HCT116 (cell line): ENCODE measurements around the gene SND1.

ENCODE experiments used
- CEBPB ChIP-seq: IDR thresholded peaks from 2 replicates; pipeline ENCODE4 v1.6.1; 2012; ENCODE audit warnings: low read depth
- EZH2 ChIP-seq: fragments of 200-600 bp; sonication (generic); IDR thresholded peaks from 2 replicates; pipeline ENCODE4 v1.6.1; 2017; ENCODE audit warnings: antibody characterized with exemption, mixed run types
- EZH2phosphoT487 ChIP-seq: fragments of 200-600 bp; IDR thresholded peaks from 2 replicates; pipeline ENCODE4 v1.6.1; 2018; ENCODE audit warnings: antibody characterized with exemption, borderline replicate concordance
- POLR2A ChIP-seq: IDR thresholded peaks from 2 replicates; pipeline ENCODE4 v1.7.0; 2011; ENCODE audit warnings: borderline replicate concordance; ENCODE audit not compliant: insufficient read depth, insufficient read length; ENCODE audit errors: extremely low read depth
- POLR2AphosphoS5 ChIP-seq: IDR thresholded peaks from 2 replicates; pipeline ENCODE4 v1.6.1; 2011; ENCODE audit warnings: mild to moderate bottlenecking, low read depth, low read length, moderate library complexity
- RAD21 ChIP-seq: IDR thresholded peaks from 2 replicates; pipeline ENCODE4 v1.6.1; 2012; ENCODE audit warnings: low read depth, mild to moderate bottlenecking
- SIN3A ChIP-seq: IDR thresholded peaks from 2 replicates; pipeline ENCODE4 v1.6.1; 2012; ENCODE audit warnings: low read depth
- SP1 ChIP-seq: IDR thresholded peaks from 2 replicates; pipeline ENCODE4 v1.6.1; 2012; ENCODE audit warnings: low read depth
- TCF7L2 ChIP-seq: IDR thresholded peaks from 2 replicates; pipeline ENCODE4 v1.7.0; 2011; ENCODE audit warnings: borderline replicate concordance, inconsistent platforms; ENCODE audit not compliant: insufficient read depth, insufficient read length; ENCODE audit errors: extremely low read depth
- YY1 ChIP-seq: IDR thresholded peaks from 2 replicates; pipeline ENCODE4 v1.6.1; 2011; ENCODE audit warnings: low read length, low read depth, moderate library complexity, mild to moderate bottlenecking; ENCODE audit not compliant: insufficient replicate concordance; ENCODE audit errors: extremely low read depth
- TF ChIP-seq, protein P1 (sequence below), 3 experiments: fragments of 200-600 bp in 1 of 3; sonication (generic) in 1 of 3; IDR thresholded peaks in 2 of 3; conservative IDR thresholded peaks in 1 of 3; 2 replicates each; pipeline ENCODE4 v1.5.1; 2012 to 2017; ENCODE audit warnings: low read depth in 2 of 3, low read length in 2 of 3, antibody characterized with exemption in 1 of 3, borderline replicate concordance in 1 of 3, control low read depth in 1 of 3, mild to moderate bottlenecking in 1 of 3, mixed read lengths in 1 of 3, mixed run types in 1 of 3, moderate library complexity in 1 of 3; ENCODE audit not compliant: insufficient read depth in 1 of 3
- TF ChIP-seq, protein P2 (sequence below): IDR thresholded peaks from 2 replicates; pipeline ENCODE4 v1.6.1; 2011; ENCODE audit warnings: mild to moderate bottlenecking, low read length, moderate library complexity; ENCODE audit not compliant: insufficient replicate concordance; ENCODE audit errors: extremely low read depth
- TF ChIP-seq, protein P3 (sequence below): IDR thresholded peaks from 2 replicates; pipeline ENCODE4 v1.6.1; 2012
- TF ChIP-seq, protein P4 (sequence below): IDR thresholded peaks from 2 replicates; pipeline ENCODE4 v1.6.1; 2012; ENCODE audit warnings: low read depth

DNA sequence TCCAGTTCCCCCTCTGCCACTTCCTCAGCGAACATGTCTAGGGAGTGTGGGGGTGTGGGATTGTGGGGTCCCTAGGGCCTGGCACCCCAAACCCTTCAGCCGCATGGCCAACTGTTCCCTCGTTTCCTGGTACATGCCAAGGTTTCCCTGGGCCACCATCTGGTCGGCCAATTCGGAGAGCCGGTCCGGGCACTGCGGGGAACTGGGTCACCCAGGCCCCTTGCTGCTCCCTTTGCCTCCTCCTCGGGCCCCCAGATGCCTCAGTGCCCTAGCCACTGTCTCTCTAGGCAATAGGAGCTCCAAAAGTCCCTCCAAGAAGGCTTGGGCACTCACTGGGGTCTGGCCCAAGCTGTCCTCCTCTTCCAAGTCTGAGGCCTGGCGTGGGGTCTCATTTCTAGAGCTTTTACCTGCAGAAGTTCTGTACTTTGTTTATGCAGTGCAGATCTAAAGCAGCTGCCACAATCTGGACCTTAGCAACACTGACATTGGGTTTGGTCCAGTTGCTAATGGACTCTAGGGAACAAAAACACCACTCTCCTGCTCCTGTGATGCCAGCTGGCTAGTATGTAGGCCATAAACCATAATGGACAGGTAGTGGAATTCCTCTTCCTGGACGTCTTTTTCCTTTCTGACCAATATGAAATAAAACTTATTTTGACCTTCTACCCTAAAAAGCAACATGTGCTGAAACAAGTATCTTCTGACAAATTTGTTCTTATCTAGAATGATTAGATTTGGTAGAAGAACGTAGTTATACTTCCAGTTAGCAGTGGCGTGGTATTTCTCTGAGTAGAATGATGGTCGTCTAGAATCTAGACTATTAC lies 206.3 kb downstream of the SND1 start:
- TF ChIP-seq POLR2AphosphoS5 (no peak), EZH2 (no peak), EZH2phosphoT487 (no peak), RAD21 (no peak), SP1 (no peak), TCF7L2 (no peak), YY1 (no peak), POLR2A (no peak), SIN3A (no peak), CEBPB (no peak)
- TF ChIP-seq, protein P1, sequence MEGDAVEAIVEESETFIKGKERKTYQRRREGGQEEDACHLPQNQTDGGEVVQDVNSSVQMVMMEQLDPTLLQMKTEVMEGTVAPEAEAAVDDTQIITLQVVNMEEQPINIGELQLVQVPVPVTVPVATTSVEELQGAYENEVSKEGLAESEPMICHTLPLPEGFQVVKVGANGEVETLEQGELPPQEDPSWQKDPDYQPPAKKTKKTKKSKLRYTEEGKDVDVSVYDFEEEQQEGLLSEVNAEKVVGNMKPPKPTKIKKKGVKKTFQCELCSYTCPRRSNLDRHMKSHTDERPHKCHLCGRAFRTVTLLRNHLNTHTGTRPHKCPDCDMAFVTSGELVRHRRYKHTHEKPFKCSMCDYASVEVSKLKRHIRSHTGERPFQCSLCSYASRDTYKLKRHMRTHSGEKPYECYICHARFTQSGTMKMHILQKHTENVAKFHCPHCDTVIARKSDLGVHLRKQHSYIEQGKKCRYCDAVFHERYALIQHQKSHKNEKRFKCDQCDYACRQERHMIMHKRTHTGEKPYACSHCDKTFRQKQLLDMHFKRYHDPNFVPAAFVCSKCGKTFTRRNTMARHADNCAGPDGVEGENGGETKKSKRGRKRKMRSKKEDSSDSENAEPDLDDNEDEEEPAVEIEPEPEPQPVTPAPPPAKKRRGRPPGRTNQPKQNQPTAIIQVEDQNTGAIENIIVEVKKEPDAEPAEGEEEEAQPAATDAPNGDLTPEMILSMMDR (IDR thresholded peaks at IDR 0.05 in 2 of 3, conservative IDR thresholded peaks at IDR 0.05 in 1 of 3; ENCODE audit: borderline replicate concordance in 1 of 3, insufficient read depth in 1 of 3, low read depth in 2 of 3, low read length in 2 of 3) = no peak
- TF ChIP-seq, protein P2, sequence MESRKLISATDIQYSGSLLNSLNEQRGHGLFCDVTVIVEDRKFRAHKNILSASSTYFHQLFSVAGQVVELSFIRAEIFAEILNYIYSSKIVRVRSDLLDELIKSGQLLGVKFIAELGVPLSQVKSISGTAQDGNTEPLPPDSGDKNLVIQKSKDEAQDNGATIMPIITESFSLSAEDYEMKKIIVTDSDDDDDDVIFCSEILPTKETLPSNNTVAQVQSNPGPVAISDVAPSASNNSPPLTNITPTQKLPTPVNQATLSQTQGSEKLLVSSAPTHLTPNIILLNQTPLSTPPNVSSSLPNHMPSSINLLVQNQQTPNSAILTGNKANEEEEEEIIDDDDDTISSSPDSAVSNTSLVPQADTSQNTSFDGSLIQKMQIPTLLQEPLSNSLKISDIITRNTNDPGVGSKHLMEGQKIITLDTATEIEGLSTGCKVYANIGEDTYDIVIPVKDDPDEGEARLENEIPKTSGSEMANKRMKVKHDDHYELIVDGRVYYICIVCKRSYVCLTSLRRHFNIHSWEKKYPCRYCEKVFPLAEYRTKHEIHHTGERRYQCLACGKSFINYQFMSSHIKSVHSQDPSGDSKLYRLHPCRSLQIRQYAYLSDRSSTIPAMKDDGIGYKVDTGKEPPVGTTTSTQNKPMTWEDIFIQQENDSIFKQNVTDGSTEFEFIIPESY = no peak
- TF ChIP-seq, protein P3, sequence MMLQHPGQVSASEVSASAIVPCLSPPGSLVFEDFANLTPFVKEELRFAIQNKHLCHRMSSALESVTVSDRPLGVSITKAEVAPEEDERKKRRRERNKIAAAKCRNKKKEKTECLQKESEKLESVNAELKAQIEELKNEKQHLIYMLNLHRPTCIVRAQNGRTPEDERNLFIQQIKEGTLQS = no peak
- TF ChIP-seq, protein P4, sequence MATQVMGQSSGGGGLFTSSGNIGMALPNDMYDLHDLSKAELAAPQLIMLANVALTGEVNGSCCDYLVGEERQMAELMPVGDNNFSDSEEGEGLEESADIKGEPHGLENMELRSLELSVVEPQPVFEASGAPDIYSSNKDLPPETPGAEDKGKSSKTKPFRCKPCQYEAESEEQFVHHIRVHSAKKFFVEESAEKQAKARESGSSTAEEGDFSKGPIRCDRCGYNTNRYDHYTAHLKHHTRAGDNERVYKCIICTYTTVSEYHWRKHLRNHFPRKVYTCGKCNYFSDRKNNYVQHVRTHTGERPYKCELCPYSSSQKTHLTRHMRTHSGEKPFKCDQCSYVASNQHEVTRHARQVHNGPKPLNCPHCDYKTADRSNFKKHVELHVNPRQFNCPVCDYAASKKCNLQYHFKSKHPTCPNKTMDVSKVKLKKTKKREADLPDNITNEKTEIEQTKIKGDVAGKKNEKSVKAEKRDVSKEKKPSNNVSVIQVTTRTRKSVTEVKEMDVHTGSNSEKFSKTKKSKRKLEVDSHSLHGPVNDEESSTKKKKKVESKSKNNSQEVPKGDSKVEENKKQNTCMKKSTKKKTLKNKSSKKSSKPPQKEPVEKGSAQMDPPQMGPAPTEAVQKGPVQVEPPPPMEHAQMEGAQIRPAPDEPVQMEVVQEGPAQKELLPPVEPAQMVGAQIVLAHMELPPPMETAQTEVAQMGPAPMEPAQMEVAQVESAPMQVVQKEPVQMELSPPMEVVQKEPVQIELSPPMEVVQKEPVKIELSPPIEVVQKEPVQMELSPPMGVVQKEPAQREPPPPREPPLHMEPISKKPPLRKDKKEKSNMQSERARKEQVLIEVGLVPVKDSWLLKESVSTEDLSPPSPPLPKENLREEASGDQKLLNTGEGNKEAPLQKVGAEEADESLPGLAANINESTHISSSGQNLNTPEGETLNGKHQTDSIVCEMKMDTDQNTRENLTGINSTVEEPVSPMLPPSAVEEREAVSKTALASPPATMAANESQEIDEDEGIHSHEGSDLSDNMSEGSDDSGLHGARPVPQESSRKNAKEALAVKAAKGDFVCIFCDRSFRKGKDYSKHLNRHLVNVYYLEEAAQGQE = no peak
